Skeletal muscle tissue (tissue), 4 donors: ENCODE results near the gene KRCC1. TPM values are rescaled to one million over a fixed set of nuclear protein-coding genes. Genes with fewer than 3 reads are reported as not detected.
"Not testable (repeated sequence)": the region's sequence is repeated elsewhere in the genome, so short reads cannot be mapped to it uniquely, and the experiment has no call there.

Experiments used
- H3K27ac ChIP-seq: one replicate; pipeline ENCODE4 v1.7.0; 2013; ENCODE audit warnings: mild to moderate bottlenecking, low read depth, low read length, inconsistent platforms
- H3K27me3 ChIP-seq, 3 donors: one replicate each; pipeline ENCODE4 v1.7.0; 2013; ENCODE audit warnings: low read length in 3 of 3; ENCODE audit not compliant: control insufficient read depth in 3 of 3, insufficient read depth in 3 of 3
- H3K36me3 ChIP-seq, 3 donors: one replicate each; pipeline ENCODE4 v1.7.0; 2013; ENCODE audit warnings: low read length in 3 of 3; ENCODE audit not compliant: control insufficient read depth in 3 of 3, insufficient read depth in 3 of 3
- H3K4me1 ChIP-seq, 3 donors: one replicate each; pipeline ENCODE4 v1.7.0; 2013; ENCODE audit warnings: low read length in 3 of 3, mild to moderate bottlenecking in 3 of 3; ENCODE audit not compliant: control insufficient read depth in 3 of 3, insufficient read depth in 3 of 3
- H3K4me3 ChIP-seq, 3 donors: one replicate each; pipeline ENCODE4 v1.7.0; 2013; ENCODE audit warnings: low read length in 3 of 3
- H3K9ac ChIP-seq, 3 donors: one replicate each; pipeline ENCODE4 v1.7.0; 2013; ENCODE audit warnings: low read length in 3 of 3, mild to moderate bottlenecking in 3 of 3, moderate library complexity in 2 of 3, low read depth in 1 of 3
- H3K9me3 ChIP-seq, 3 donors: one replicate each; pipeline ENCODE4 v1.7.0; 2013; ENCODE audit warnings: low read length in 3 of 3; ENCODE audit not compliant: control insufficient read depth in 3 of 3
- total RNA-seq: library from RNA; depleted of rRNA; stranded (reverse); fragments of >200 nt; gene quantifications from one replicate; pipeline ENCODE4 v1.2.3, GENCODE V29; 2014
- donor health status: Osteomylitis.

Gene KRCC1
- total RNA-seq, 1 donor from 2014 or later, result 11.5 TPM

GRCh38 chr2:88028931-88029330 is 26.7 kb downstream of the KRCC1 start:
- Histone ChIP-seq H3K27ac (no peak overlapping the region), H3K9me3 (no peaks in the 10 kb centered on the region), H3K4me3 (no peak overlapping the region), H3K9ac (no peak overlapping the region), H3K36me3 (peaks cover 5 to 26% (median 20%) of the 10 kb centered on the region in 3 donors), H3K27me3 (no peaks in the 10 kb centered on the region), H3K4me1 (no peaks in the 10 kb centered on the region)

- no peaks in the 10 kb centered on the region for H3K9me3 ChIP-seq
- no peaks in the 10 kb centered on the region for H3K4me1 ChIP-seq
- no peaks in the 10 kb centered on the region for H3K27me3 ChIP-seq
- no peak overlapping the region for H3K9ac ChIP-seq
- peaks cover 2 to 22% (median 16%) of the 10 kb centered on the region in 3 donors for H3K36me3 ChIP-seq
- H3K27ac ChIP-seq, result no peak overlapping the region
- H3K4me3 ChIP-seq, result no peak overlapping the region
Observed at GRCh38 chr2:88027697-88028389, 27.7 kb downstream of the KRCC1 start.

GRCh38 chr2:88024509-88024908 is 31.1 kb downstream of the KRCC1 start:
- Histone ChIP-seq H3K9ac (no peak overlapping the region), H3K27me3 (no peaks in the 10 kb centered on the region), H3K36me3 (peaks cover 2 to 15% (median 5%) of the 10 kb centered on the region in 3 donors), H3K27ac (no peak overlapping the region), H3K4me3 (no peak overlapping the region), H3K4me1 (no peaks in the 10 kb centered on the region), H3K9me3 (no peaks in the 10 kb centered on the region)

GRCh38 chr2:88022669-88022921 is 33.0 kb downstream of the KRCC1 start:
- H3K27ac ChIP-seq, result no peak overlapping the region
- peaks cover 0 to 1% (median 0%) of the 10 kb centered on the region in 3 donors for H3K4me1 ChIP-seq
- H3K9me3 ChIP-seq, result no peaks in the 10 kb centered on the region
- H3K27me3 ChIP-seq, result no peaks in the 10 kb centered on the region
- H3K9ac ChIP-seq, result no peak overlapping the region
- no peak overlapping the region for H3K4me3 ChIP-seq
- H3K36me3 ChIP-seq, result peaks cover 0 to 2% (median 0%) of the 10 kb centered on the region in 3 donors

- no peak overlapping the region for H3K9ac ChIP-seq
- H3K36me3 ChIP-seq, result no peaks in the 10 kb centered on the region
- H3K4me3 ChIP-seq, result no peak overlapping the region
Observed at GRCh38 chr2:88019985-88020384, 35.6 kb downstream of the KRCC1 start.

GRCh38 chr2:88018909-88019308 is 36.7 kb downstream of the KRCC1 start:
- Histone ChIP-seq H3K4me1 (peaks cover 5 to 12% (median 6%) of the 10 kb centered on the region in 3 donors), H3K9ac (no peak overlapping the region), H3K27ac (no peak overlapping the region), H3K4me3 (no peak overlapping the region), H3K27me3 (no peaks in the 10 kb centered on the region), H3K9me3 (no peaks in the 10 kb centered on the region), H3K36me3 (no peaks in the 10 kb centered on the region)

More at GRCh38 chr2:88019985-88020384, 35.6 kb downstream of the KRCC1 start:
- no peaks in the 10 kb centered on the region for H3K27me3 ChIP-seq
- H3K27ac ChIP-seq, result no peak overlapping the region
- no peaks in the 10 kb centered on the region for H3K9me3 ChIP-seq
- peaks cover 5 to 12% (median 6%) of the 10 kb centered on the region in 3 donors for H3K4me1 ChIP-seq

- not testable (repeated sequence) for H3K36me3 ChIP-seq, H3K27ac ChIP-seq, H3K9ac ChIP-seq, H3K4me3 ChIP-seq, H3K9me3 ChIP-seq, H3K27me3 ChIP-seq
- peaks cover 5 to 12% (median 6%) of the 10 kb centered on the region in 3 donors for H3K4me1 ChIP-seq
Observed at GRCh38 chr2:88018077-88018805, 37.3 kb downstream of the KRCC1 start.

GRCh38 chr2:88017780-88018038 is 37.9 kb downstream of the KRCC1 start:
- not testable (repeated sequence) for H3K27ac ChIP-seq, H3K36me3 ChIP-seq, H3K27me3 ChIP-seq, H3K9me3 ChIP-seq, H3K9ac ChIP-seq, H3K4me3 ChIP-seq
- H3K4me1 ChIP-seq, result peaks cover 5 to 12% (median 6%) of the 10 kb centered on the region in 3 donors

GRCh38 chr2:88016960-88017779 is 38.4 kb downstream of the KRCC1 start:
- Histone ChIP-seq H3K4me1 (peaks cover 5 to 12% (median 6%) of the 10 kb centered on the region in 3 donors), H3K9me3 (no peaks in the 10 kb centered on the region), H3K4me3 (peak overlapping the region; percentile 86 to 91 (median 89)), H3K36me3 (no peaks in the 10 kb centered on the region), H3K9ac (peak overlapping the region; percentile 77 to 91 (median 82)), H3K27ac (no peak overlapping the region), H3K27me3 (no peaks in the 10 kb centered on the region)
